HepG2 (cell line): ENCODE measurements around the gene THRA. TPM values are rescaled to one million over a fixed set of nuclear protein-coding genes. Genes with fewer than 3 reads are reported as not detected.

Experiments
- ATF1 ChIP-seq: IDR thresholded peaks from 2 replicates; pipeline ENCODE4 v1.6.1; 2016; ENCODE audit warnings: mild to moderate bottlenecking, control low read depth
- DMAP1 ChIP-seq: IDR thresholded peaks from 2 replicates; pipeline ENCODE4 v1.6.1; 2016
- FOXC1 ChIP-seq: sonication (generic); formaldehyde crosslinking; IDR thresholded peaks from 2 replicates; pipeline ENCODE4 v1.8.0; 2022; ENCODE audit warnings: mild to moderate bottlenecking, missing genetic modification reagents, borderline replicate concordance
- HOXA7 ChIP-seq: sonication (generic); formaldehyde crosslinking; IDR thresholded peaks from 2 replicates; pipeline ENCODE4 v1.8.1; 2022; ENCODE audit warnings: mild to moderate bottlenecking, missing genetic modification reagents, moderate library complexity
- IKZF5 ChIP-seq: IDR thresholded peaks from 2 replicates; pipeline ENCODE4 v1.6.1; 2018; ENCODE audit warnings: missing genetic modification reagents, mild to moderate bottlenecking, missing compliant biosample characterization
- NFIC ChIP-seq: IDR thresholded peaks from 2 replicates; pipeline ENCODE4 v1.6.1; 2012; ENCODE audit warnings: mild to moderate bottlenecking, low read length, inconsistent platforms
- SNAPC2 ChIP-seq: sonication (generic); formaldehyde crosslinking; IDR thresholded peaks from 2 replicates; pipeline ENCODE4 v1.8.1; 2022; ENCODE audit warnings: mild to moderate bottlenecking, missing genetic modification reagents
- TRAFD1 ChIP-seq: sonication (generic); formaldehyde crosslinking; IDR thresholded peaks from 2 replicates; pipeline ENCODE4 v1.5.1; 2020; ENCODE audit warnings: missing genetic modification reagents, mild to moderate bottlenecking, borderline replicate concordance
- ZNF552 ChIP-seq: sonication (generic); formaldehyde crosslinking; IDR thresholded peaks from 2 replicates; pipeline ENCODE4 v1.9.0; 2022; ENCODE audit warnings: missing genetic modification reagents, mild to moderate bottlenecking, borderline replicate concordance
- ZNF577 ChIP-seq: sonication (generic); formaldehyde crosslinking; IDR thresholded peaks from 2 replicates; pipeline ENCODE4 v1.4.0; 2020; ENCODE audit warnings: mild to moderate bottlenecking, low read depth, missing genetic modification reagents, borderline replicate concordance
- ZNF75D ChIP-seq: sonication (generic); formaldehyde crosslinking; IDR thresholded peaks from 2 replicates; pipeline ENCODE4 v1.8.1; 2023; ENCODE audit warnings: missing genetic modification reagents, mild to moderate bottlenecking, borderline replicate concordance
- polyA plus RNA-seq, 8 experiments: library from polyadenylated mRNA; depleted of rRNA in 3 of 8; stranded (reverse) in 7 of 8; unstranded in 1 of 8; fragments of >200 nt; fragmentation: Illumina TruSeq in 4 of 8; extraction: Trizol in 4 of 8; gene quantifications; 2 replicates each; pipeline versions ENCODE4 v1.2.1 to v1.2.3, GENCODE V29; 2011 to 2016; ENCODE audit warnings: low read depth in 4 of 8, missing spikeins in 1 of 8, mixed read lengths in 1 of 8; ENCODE audit not compliant: insufficient read depth in 1 of 8
- total RNA-seq, 5 experiments: library from RNA; depleted of rRNA; stranded (reverse); fragments of >200 nt; fragmentation: Illumina TruSeq; extraction: Trizol; gene quantifications; 2 replicates each; pipeline ENCODE4 v1.2.3, GENCODE V29; 2016; ENCODE audit warnings: low read depth in 1 of 5
- TF ChIP-seq, protein P1 (sequence below): sonication (generic); formaldehyde crosslinking; IDR thresholded peaks from 2 replicates; pipeline ENCODE4 v1.8.0; 2022; ENCODE audit warnings: mild to moderate bottlenecking, missing genetic modification reagents; ENCODE audit not compliant: insufficient replicate concordance
- TF ChIP-seq, protein P2 (sequence below): sonication (generic); formaldehyde crosslinking; conservative IDR thresholded peaks from 2 replicates; pipeline ENCODE4 v1.5.0; 2020; ENCODE audit warnings: missing genetic modification reagents
- TF ChIP-seq, protein P3 (sequence below): sonication (generic); formaldehyde crosslinking; IDR thresholded peaks from 2 replicates; pipeline ENCODE4 v1.5.0; 2020; ENCODE audit warnings: missing genetic modification reagents
- TF ChIP-seq, protein P4 (sequence below): sonication (generic); formaldehyde crosslinking; IDR thresholded peaks from 2 replicates; pipeline ENCODE4 v1.4.0; 2020; ENCODE audit warnings: mild to moderate bottlenecking, missing genetic modification reagents

Gene THRA
- total and polyA plus RNA-seq, 2 of the 13 experiments (the other 11 are each of a cell fraction or from before 2014, with no cell fraction given) = 8.0 to 9.9 TPM

- no peak; the same call in 1 of the 2 replicates for TF ChIP-seq ZNF75D (CRISPR knock-in tag)
- no peak for TF ChIP-seq ATF1 (CRISPR knock-in tag)
- TF ChIP-seq, protein P1, sequence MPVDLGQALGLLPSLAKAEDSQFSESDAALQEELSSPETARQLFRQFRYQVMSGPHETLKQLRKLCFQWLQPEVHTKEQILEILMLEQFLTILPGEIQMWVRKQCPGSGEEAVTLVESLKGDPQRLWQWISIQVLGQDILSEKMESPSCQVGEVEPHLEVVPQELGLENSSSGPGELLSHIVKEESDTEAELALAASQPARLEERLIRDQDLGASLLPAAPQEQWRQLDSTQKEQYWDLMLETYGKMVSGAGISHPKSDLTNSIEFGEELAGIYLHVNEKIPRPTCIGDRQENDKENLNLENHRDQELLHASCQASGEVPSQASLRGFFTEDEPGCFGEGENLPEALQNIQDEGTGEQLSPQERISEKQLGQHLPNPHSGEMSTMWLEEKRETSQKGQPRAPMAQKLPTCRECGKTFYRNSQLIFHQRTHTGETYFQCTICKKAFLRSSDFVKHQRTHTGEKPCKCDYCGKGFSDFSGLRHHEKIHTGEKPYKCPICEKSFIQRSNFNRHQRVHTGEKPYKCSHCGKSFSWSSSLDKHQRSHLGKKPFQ (CRISPR knock-in tag) = peak; percentile 1
- TF ChIP-seq, protein P2, sequence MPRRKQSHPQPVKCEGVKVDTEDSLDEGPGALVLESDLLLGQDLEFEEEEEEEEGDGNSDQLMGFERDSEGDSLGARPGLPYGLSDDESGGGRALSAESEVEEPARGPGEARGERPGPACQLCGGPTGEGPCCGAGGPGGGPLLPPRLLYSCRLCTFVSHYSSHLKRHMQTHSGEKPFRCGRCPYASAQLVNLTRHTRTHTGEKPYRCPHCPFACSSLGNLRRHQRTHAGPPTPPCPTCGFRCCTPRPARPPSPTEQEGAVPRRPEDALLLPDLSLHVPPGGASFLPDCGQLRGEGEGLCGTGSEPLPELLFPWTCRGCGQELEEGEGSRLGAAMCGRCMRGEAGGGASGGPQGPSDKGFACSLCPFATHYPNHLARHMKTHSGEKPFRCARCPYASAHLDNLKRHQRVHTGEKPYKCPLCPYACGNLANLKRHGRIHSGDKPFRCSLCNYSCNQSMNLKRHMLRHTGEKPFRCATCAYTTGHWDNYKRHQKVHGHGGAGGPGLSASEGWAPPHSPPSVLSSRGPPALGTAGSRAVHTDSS = no peak
- no peak for TF ChIP-seq NFIC
- TF ChIP-seq FOXC1 = 0 out of 2 replicates have a peak, but pooled peaks have one; percentile 71
- TF ChIP-seq, protein P3, sequence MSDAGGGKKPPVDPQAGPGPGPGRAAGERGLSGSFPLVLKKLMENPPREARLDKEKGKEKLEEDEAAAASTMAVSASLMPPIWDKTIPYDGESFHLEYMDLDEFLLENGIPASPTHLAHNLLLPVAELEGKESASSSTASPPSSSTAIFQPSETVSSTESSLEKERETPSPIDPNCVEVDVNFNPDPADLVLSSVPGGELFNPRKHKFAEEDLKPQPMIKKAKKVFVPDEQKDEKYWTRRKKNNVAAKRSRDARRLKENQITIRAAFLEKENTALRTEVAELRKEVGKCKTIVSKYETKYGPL = no peak
- no peak for TF ChIP-seq TRAFD1 (CRISPR knock-in tag)
- no peak for TF ChIP-seq ZNF577 (CRISPR knock-in tag)
- TF ChIP-seq, protein P4, sequence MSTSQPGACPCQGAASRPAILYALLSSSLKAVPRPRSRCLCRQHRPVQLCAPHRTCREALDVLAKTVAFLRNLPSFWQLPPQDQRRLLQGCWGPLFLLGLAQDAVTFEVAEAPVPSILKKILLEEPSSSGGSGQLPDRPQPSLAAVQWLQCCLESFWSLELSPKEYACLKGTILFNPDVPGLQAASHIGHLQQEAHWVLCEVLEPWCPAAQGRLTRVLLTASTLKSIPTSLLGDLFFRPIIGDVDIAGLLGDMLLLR (CRISPR knock-in tag) = no peak
- no peak; the same call in none of the 2 replicates for TF ChIP-seq SNAPC2 (CRISPR knock-in tag)
- TF ChIP-seq DMAP1 = peak; percentile 49; the same call in 1 of the 2 replicates
- TF ChIP-seq IKZF5 (CRISPR knock-in tag) = no peak
- no peak for TF ChIP-seq HOXA7 (CRISPR knock-in tag)
- TF ChIP-seq ZNF552 (CRISPR knock-in tag) = no peak
Observed at GRCh38 chr17:40122999-40123810, 60.4 kb downstream of the THRA start (continued).
